Stimulated activated CD4-positive, alpha-beta T cell treated with anti-CD3 and anti-CD28 coated beads, Interleukin-1b, Interleukin-23, amount 100 ng/mL, for 1 hour (primary cell): ENCODE results near the gene TRMT2A.

Experiments used
- DNase-seq, 2 donors: peaks; one replicate each; pipeline ENCODE4 v3.0.0-alpha.2; 2020; ENCODE audit warnings: low read depth in 2 of 2

TRMT2A gene

GRCh38 chr22:20148414-20148813 lies 31.4 kb upstream of the TRMT2A start:
- no peak for DNase-seq

- no peak for DNase-seq
Observed at GRCh38 chr22:20147237-20147988, 30.4 kb upstream of the TRMT2A start.

GRCh38 chr22:20146777-20147176 lies 29.8 kb upstream of the TRMT2A start:
- no peak for DNase-seq

- DNase-seq = no peak
Observed at GRCh38 chr22:20145832-20146223, 28.8 kb upstream of the TRMT2A start.

- no peak for DNase-seq
Observed at GRCh38 chr22:20145206-20145831, 28.3 kb upstream of the TRMT2A start.

- no peak for DNase-seq
Observed at GRCh38 chr22:20143883-20144665, 27.0 kb upstream of the TRMT2A start.

GRCh38 chr22:20142711-20143621 lies 25.9 kb upstream of the TRMT2A start:
- DNase-seq = no peak

- no peak for DNase-seq
Observed at GRCh38 chr22:20141186-20142077, 24.4 kb upstream of the TRMT2A start.

GRCh38 chr22:20140521-20140964 lies 23.5 kb upstream of the TRMT2A start:
- DNase-seq = no peak

- DNase-seq = no peak
Observed at GRCh38 chr22:20140107-20140445, 23.1 kb upstream of the TRMT2A start.

GRCh38 chr22:20139391-20140106 lies 22.5 kb upstream of the TRMT2A start:
- DNase-seq = no peak

GRCh38 chr22:20138868-20139267 lies 21.8 kb upstream of the TRMT2A start:
- no peak for DNase-seq

- no peak for DNase-seq
Observed at GRCh38 chr22:20138417-20138738, 21.4 kb upstream of the TRMT2A start.

- no peak for DNase-seq
Observed at GRCh38 chr22:20137671-20138416, 20.8 kb upstream of the TRMT2A start.

GRCh38 chr22:20137113-20137512 lies 20.1 kb upstream of the TRMT2A start:
- no peak for DNase-seq

- DNase-seq = no peak
Observed at GRCh38 chr22:20136603-20136873, 19.5 kb upstream of the TRMT2A start.

GRCh38 chr22:20135806-20136602 lies 19.0 kb upstream of the TRMT2A start:
- no peak for DNase-seq

GRCh38 chr22:20135265-20135664 lies 18.2 kb upstream of the TRMT2A start:
- no peak for DNase-seq
